Body of pancreas (tissue), 4 donors: Measurements from ENCODE around the gene RTF1. TPM values are rescaled to one million over a fixed set of nuclear protein-coding genes. Genes with fewer than 3 reads are reported as not detected.
A peak's percentile ranks its signal among the peaks of the same experiment; 100 is the strongest.

Experiments used
- ATAC-seq: fragments of 150-250 bp; one replicate; pipeline ENCODE4 v1.9.1; 2016
- DNase-seq, 4 donors: peaks; one replicate each; pipeline ENCODE4 v3.0.0-alpha.2; 2019
- H3K27ac ChIP-seq, 4 donors: fragments of 200-600 bp; sonication (generic); 1 replicate in 3 of 4; 2 replicates in 1 of 4; pipeline versions ENCODE4 v1.5.1 to v1.6.1; 2016 to 2019; ENCODE audit warnings: mild to moderate bottlenecking in 1 of 4, mixed read lengths in 1 of 4, moderate library complexity in 1 of 4
- H3K27me3 ChIP-seq, 2 donors: fragments of 200-600 bp; sonication (generic); one replicate each; pipeline ENCODE4 v1.6.0; 2016; ENCODE audit warnings: mild to moderate bottlenecking in 1 of 2
- H3K36me3 ChIP-seq, 2 donors: fragments of 200-600 bp; sonication (generic); replicated peaks in 1 of 2; 2 replicates each; pipeline ENCODE4 v1.5.1; 2016; ENCODE audit warnings: low read depth in 2 of 2; ENCODE audit not compliant: insufficient read depth in 1 of 2
- H3K4me1 ChIP-seq: fragments of 200-600 bp; sonication (generic); one replicate; pipeline ENCODE4 v1.6.0; 2016
- H3K4me3 ChIP-seq, 2 donors: fragments of 200-600 bp; sonication (generic); 1 replicate in 1 of 2; 2 replicates in 1 of 2; pipeline ENCODE4 v1.5.1; 2016 to 2019
- H3K9me3 ChIP-seq, 3 donors: fragments of 200-600 bp; sonication (generic); 1 replicate in 2 of 3; 2 replicates in 1 of 3; pipeline ENCODE4 v1.5.1; 2016
- CTCF ChIP-seq, 7 experiments: fragments of 450-650 bp in 4 of 7; fragments of 200-600 bp in 3 of 7; sonication (generic) in 3 of 7; IDR thresholded peaks; one replicate each; pipeline ENCODE4 v1.5.1; 2016 to 2019; ENCODE audit warnings: antibody characterized with exemption in 7 of 7
- POLR2A ChIP-seq, 3 donors: fragments of 450-650 bp; IDR thresholded peaks; one replicate each; pipeline ENCODE4 v1.6.1; 2016; ENCODE audit warnings: antibody characterized with exemption in 3 of 3, mild to moderate bottlenecking in 2 of 3
- WGBS, 2 donors: methylation state at CpG; one replicate each; pipeline ENCODE4 v1.1.5; 2017; 5-methylcytosine and 5-hydroxymethylcytosine counted together
- intact Hi-C: fragments of 100-400 bp; cut with DNase I; formaldehyde crosslinking; loops from one replicate; pipeline ENCODE4 v1.15.1; 2023
- total RNA-seq, 2 donors: library from RNA; depleted of rRNA; stranded (reverse); fragments of >200 nt; gene quantifications; one replicate each; pipeline ENCODE4 v1.1.0, GENCODE V29; 2016

RTF1 gene
- total RNA-seq, 2 donors from 2014 or later, result 10.9 to 22.1 TPM

DNA sequence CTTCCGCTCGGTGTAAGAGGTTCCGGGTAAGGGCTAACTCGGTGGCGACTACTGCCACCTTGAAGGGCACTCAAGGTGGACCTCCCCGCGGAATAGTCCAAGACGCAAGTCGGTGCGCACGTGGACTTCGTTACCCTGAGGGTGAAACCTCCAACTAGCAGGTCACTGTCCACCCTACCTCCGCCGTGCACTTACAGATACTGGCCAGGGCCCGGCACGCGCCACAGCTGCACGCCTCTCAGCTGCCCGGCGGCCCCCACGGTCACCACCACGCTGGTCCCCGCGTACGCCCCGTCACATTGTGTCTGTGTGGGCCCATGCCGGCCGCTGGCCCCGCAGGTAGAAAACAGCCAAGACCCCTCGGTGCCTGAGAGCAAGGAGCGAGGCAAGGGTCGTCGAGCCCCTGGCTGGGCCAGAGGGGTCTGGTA lies 95.6 kb downstream of the RTF1 start:
- H3K27me3 ChIP-seq, result peaks cover 0 to 19% of the 10 kb centered on the region in 2 donors
- TF ChIP-seq CTCF (IDR thresholded peaks at IDR 0.05) (no peak), POLR2A (IDR thresholded peaks at IDR 0.05) (no peak)
- intact Hi-C loops, result no loop called here
- no peaks in the 10 kb centered on the region for H3K36me3 ChIP-seq
- ATAC-seq (no peak), DNase-seq (no peak)
- WGBS, 2 donors, result 11% methylated on average over 7 to 33 of the region's 33 CpGs
- no peak overlapping the region for H3K4me3 ChIP-seq
- no peaks in the 10 kb centered on the region for H3K9me3 ChIP-seq
- H3K27ac ChIP-seq, result no peak overlapping the region
- H3K4me1 ChIP-seq, result peaks cover 37% of the 10 kb centered on the region

DNA sequence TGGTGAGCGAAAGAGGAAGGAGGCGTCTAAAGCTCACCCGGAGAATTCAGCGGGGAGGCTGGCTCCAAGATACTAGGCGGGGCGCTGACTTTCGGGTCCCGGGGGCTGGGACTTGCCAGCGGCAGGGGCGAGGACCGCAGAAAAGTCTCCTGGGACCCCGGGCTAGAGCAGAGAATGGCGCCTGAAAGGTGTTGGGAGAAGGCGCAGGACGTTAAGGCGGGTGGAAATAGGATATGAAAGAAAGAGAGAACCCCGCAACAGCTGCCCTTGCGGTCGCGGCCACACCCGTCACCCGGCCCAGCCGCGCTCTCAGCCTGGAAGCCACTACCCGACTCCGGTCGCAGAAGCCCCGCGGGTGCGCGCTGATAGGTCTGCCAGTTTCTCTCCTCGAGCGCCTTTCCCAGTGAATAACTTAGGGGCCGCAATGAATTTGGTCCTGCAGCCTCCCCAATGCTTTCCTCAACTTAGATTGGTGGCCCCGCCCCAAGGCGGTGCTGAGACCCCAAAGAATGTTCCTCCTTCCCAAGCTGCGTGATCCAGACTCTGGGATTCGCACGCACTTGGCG lies 96.1 kb downstream of the RTF1 start:
- Histone ChIP-seq H3K27ac (no peak overlapping the region), H3K4me3 (no peak overlapping the region), H3K9me3 (no peaks in the 10 kb centered on the region), H3K36me3 (no peaks in the 10 kb centered on the region), H3K27me3 (peaks cover 0 to 19% of the 10 kb centered on the region in 2 donors), H3K4me1 (peaks cover 32% of the 10 kb centered on the region)
- TF ChIP-seq CTCF (IDR thresholded peaks at IDR 0.05), result no peak
- TF ChIP-seq POLR2A (IDR thresholded peaks at IDR 0.05), result no peak
- 11 to 26% methylated on average over 32 to 40 of the region's 40 CpGs for WGBS, 2 donors
- intact Hi-C loops, result no loop called here
- DNase-seq (peak in 1 of 4 donors; percentile 24), ATAC-seq (peak; percentile 23)

DNA sequence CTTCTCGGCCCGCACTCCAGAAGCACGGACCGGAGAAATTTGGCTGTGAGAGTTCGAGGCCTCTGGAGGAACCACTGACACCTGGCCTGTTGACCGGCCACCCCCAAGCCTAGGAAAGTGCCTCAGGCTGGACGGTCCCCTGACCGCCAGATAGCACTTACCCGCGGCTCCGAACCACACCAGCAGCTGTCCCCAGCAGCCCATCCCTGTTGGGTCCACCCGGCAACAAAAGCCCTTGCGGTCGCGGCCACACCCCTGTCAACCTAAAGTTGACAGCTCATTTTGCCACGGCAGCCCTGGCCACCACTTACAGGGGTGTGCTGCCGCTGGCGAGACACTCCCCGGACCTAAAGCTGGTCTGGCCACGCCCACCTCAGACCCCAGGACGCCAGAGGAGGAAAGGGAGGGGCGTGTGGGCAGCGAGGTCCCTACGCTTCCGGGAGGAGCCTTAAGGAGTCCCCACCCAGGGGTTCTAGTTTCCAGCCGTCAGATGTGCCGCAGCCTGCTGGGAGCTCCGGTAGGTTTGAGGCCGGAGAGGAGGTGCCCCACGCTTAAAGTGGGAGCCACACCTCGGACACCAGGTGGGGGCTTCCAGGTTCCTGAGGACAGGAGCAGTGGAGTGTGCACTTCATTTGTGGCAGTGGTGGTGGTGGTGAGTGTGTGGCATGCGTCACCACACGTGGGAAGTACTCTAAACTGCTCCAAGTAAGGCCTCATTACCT lies 96.8 kb downstream of the RTF1 start, which contains the start of gene LTK:
Gene LTK (minus strand): TSS at position 322 of the 722 bp plus-strand sequence. CDS start 118 bp downstream, at position 204.
- H3K9me3 ChIP-seq, result no peaks in the 10 kb centered on the region
- no peak within 1 kb of the TSS for H3K4me3 ChIP-seq
- no peak within 1 kb of the TSS for H3K27ac ChIP-seq
- TF ChIP-seq CTCF (IDR thresholded peaks at IDR 0.05), result no peak
- TF ChIP-seq POLR2A (IDR thresholded peaks at IDR 0.05), result no peak
- DNase-seq (no peak), ATAC-seq (no peak)
- H3K36me3 ChIP-seq, result no peaks in the 10 kb centered on the region
- intact Hi-C loops, result no loop called here
- WGBS, 2 donors, result 36% methylated on average over 33 of the region's 33 CpGs; no CpG with 5 or more reads in 1 of the 2 donors
- H3K4me1 ChIP-seq, result peaks cover 30% of the 10 kb centered on the region
- H3K27me3 ChIP-seq, result peaks cover 0 to 19% of the 10 kb centered on the region in 2 donors

DNA sequence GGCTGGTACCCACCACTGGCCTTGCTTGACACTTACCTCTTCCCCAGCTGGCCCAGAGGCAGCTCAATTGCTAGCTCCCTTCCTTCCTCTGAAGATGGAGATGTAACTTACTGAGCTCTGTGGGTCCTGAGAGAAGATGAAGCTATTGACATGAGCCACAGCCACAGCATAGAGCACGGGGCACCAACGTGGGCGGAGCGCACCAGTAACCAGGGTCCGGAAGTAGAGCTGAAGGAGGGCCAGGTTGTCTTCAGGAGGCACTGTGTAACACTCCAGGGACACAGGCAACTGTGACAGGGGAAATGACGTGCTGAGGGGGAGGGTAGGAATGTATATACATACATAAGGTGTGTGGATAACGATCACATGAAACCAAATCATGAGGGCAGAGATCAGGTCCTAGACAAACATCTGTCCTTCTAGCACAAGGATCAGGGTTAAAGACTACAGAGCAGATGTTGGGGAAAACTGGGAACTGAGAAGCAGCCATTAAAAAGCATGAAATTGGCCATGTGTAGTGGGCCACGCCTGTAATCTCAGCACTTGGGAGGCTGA lies 101.1 kb downstream of the RTF1 start:
- Histone ChIP-seq H3K9me3 (no peaks in the 10 kb centered on the region), H3K4me1 (peaks cover 8% of the 10 kb centered on the region), H3K4me3 (no peak overlapping the region), H3K27me3 (peaks cover 0 to 7% of the 10 kb centered on the region in 2 donors), H3K27ac (no peak overlapping the region), H3K36me3 (no peaks in the 10 kb centered on the region)
- intact Hi-C loops, result no loop called here
- DNase-seq (no peak), ATAC-seq (no peak)
- WGBS, 2 donors, result 91 to 92% methylated on average over 8 of the region's 8 CpGs
- no peak for TF ChIP-seq POLR2A (IDR thresholded peaks at IDR 0.05)
- TF ChIP-seq CTCF (IDR thresholded peaks at IDR 0.05), result no peak
